Transverse colon (tissue), 4 donors: Measurements from ENCODE around the gene HMSD.

Experiments
- CTCF ChIP-seq, 5 experiments: fragments of 200-600 bp in 3 of 5; fragments of 450-650 bp in 2 of 5; sonication (generic) in 3 of 5; IDR thresholded peaks; 1 replicate in 2 of 5; 2 replicates in 3 of 5; pipeline ENCODE4 v1.5.1; 2016 to 2017; ENCODE audit warnings: antibody characterized with exemption in 5 of 5, inconsistent platforms in 3 of 5, mild to moderate bottlenecking in 2 of 5, moderate library complexity in 1 of 5
- POLR2A ChIP-seq: fragments of 450-650 bp; IDR thresholded peaks from one replicate; pipeline ENCODE4 v1.6.1; 2016; ENCODE audit warnings: antibody characterized with exemption, mild to moderate bottlenecking, moderate library complexity
- POLR2AphosphoS5 ChIP-seq, 3 donors: sonication (generic); formaldehyde crosslinking; IDR thresholded peaks; one replicate each; pipeline ENCODE4 v1.6.1; 2016; ENCODE audit warnings: antibody characterized with exemption in 3 of 3

- TF ChIP-seq POLR2A (no peak), CTCF (IDR thresholded peaks at IDR 0.05) (no peak), POLR2AphosphoS5 (IDR thresholded peaks at IDR 0.05) (no peak)
Observed at GRCh38 chr18:63947051-63947790, 1.9 kb upstream of the HMSD start.
